NCI-H146 (cell line): ENCODE results near the gene XRCC4.
A peak's percentile ranks its signal among the peaks of the same experiment; 100 is the strongest.
"Not testable (repeated sequence)": the region's sequence is repeated elsewhere in the genome, so short reads cannot be mapped to it uniquely, and the experiment has no call there.

ENCODE experiments used
- DNase-seq: peaks from one replicate; lab custom pipeline; 2025; lab: John Stamatoyannopoulos, UW

XRCC4 gene

GRCh38 chr5:83118471-83118870 lies 41.1 kb downstream of the XRCC4 start:
- DNase-seq, result no peak

GRCh38 chr5:83118976-83119375 lies 41.6 kb downstream of the XRCC4 start:
- no peak for DNase-seq

GRCh38 chr5:83124593-83124992 lies 47.2 kb downstream of the XRCC4 start:
- DNase-seq, result no peak

GRCh38 chr5:83125560-83125959 lies 48.2 kb downstream of the XRCC4 start:
- no peak for DNase-seq

- no peak for DNase-seq
Observed at GRCh38 chr5:83126501-83126900, 49.2 kb downstream of the XRCC4 start.

- DNase-seq, result no peak
Observed at GRCh38 chr5:83133797-83134196, 56.5 kb downstream of the XRCC4 start.

GRCh38 chr5:83142526-83142925 lies 65.2 kb downstream of the XRCC4 start:
- DNase-seq, result no peak

GRCh38 chr5:83145241-83145640 lies 67.9 kb downstream of the XRCC4 start:
- no peak for DNase-seq

- no peak for DNase-seq
Observed at GRCh38 chr5:83145882-83146331, 68.6 kb downstream of the XRCC4 start.

GRCh38 chr5:83146441-83146840 lies 69.1 kb downstream of the XRCC4 start:
- DNase-seq, result no peak

GRCh38 chr5:83147593-83147992 lies 70.2 kb downstream of the XRCC4 start:
- DNase-seq, result no peak

GRCh38 chr5:83148370-83148769 lies 71.0 kb downstream of the XRCC4 start:
- DNase-seq, result no peak

- DNase-seq, result peak; percentile 2
Observed at GRCh38 chr5:83149671-83150070, 72.3 kb downstream of the XRCC4 start.

- no peak for DNase-seq
Observed at GRCh38 chr5:83151821-83152220, 74.5 kb downstream of the XRCC4 start.

- not testable (repeated sequence) for DNase-seq
Observed at GRCh38 chr5:83152996-83153395, 75.6 kb downstream of the XRCC4 start.

- no peak for DNase-seq
Observed at GRCh38 chr5:83156001-83156400, 78.7 kb downstream of the XRCC4 start.

GRCh38 chr5:83157163-83157562 lies 79.8 kb downstream of the XRCC4 start:
- DNase-seq, result no peak

GRCh38 chr5:83162601-83163000 lies 85.3 kb downstream of the XRCC4 start:
- DNase-seq, result no peak

- no peak for DNase-seq
Observed at GRCh38 chr5:83167538-83167937, 90.2 kb downstream of the XRCC4 start.

GRCh38 chr5:83169571-83170337 lies 92.4 kb downstream of the XRCC4 start:
- DNase-seq, result no peak

GRCh38 chr5:83172011-83172410 lies 94.7 kb downstream of the XRCC4 start:
- DNase-seq, result no peak

- DNase-seq, result no peak
Observed at GRCh38 chr5:83172655-83173054, 95.3 kb downstream of the XRCC4 start.

GRCh38 chr5:83173826-83174225 lies 96.5 kb downstream of the XRCC4 start:
- DNase-seq, result no peak

GRCh38 chr5:83177803-83178202 lies 100.5 kb downstream of the XRCC4 start:
- DNase-seq, result no peak
